ENCODE measurements around the gene STT3B.
"Not testable (repeated sequence)": the region's sequence is repeated elsewhere in the genome, so short reads cannot be mapped to it uniquely, and the experiment has no call there.

STT3B gene

DNA sequence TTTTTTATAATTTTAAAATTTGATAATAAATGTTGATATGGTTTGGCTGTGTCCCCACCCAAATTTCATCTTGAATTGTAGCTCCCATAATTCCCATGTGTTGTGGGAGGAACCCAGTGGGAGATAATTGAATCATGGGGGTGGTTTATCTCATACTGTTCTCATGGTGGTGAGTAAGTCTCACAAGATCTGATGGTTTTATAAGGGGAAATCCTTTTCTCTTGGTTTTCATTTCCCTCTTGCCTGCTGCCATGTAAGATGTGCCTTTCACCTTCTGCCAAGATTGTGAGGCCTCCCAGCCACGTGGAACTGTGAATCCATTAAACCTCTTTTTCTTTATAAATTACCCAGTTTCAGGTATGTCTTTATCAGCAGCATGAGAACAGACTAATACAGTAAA lies 72.6 kb downstream of the STT3B start:
- DNase-seq (ENCODE audit: low spot score) = not testable (repeated sequence)

GRCh38 chr3:31606453-31606852 lies 73.7 kb downstream of the STT3B start:
- DNase-seq (ENCODE audit: low spot score) = no peak

DNA sequence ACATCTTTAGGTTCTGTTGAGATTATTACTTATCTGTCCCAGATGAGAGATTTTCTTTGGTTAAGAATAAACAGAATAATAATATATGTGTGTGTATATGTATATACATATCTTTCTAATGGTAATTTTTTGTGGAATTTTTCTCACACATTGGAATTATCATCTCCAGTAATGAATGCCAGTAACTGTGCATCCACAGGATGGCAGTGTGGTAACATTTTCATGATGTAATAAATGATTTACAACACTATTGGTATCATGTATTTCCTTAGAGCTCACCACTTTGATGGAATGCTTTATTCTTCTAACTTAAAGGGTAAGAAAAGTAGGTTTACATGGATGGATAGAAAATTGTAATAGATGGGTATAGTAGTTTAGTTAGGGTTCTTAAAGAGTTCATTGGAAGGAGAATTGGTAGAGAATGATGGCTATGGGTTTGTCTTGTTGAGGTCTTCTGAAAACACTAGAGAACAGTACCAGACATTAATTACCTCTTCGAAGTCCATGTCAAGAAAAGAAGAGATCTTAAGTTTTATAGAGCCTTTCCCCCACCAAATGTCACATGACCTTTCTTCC lies 78.1 kb downstream of the STT3B start:
- DNase-seq (ENCODE audit: low spot score) = peak; percentile 17

DNA sequence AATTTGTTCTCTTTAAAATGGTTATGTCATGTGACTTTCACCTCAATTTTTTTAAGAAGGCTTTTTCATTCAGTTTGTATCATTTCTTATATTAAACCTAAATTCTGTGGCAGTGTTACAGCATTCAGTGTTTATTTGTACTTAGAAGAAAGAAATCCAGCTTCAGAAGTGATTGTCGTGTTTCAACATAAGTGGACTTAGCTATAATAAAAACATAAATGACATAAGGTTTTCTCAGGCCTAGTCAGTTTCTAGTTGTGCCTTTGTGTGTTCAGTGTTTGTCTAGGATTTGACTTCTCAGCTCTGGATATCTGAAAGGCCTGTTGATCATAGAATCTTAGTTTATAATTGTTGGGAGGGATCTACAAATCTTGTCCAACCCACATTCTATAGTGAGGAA lies 80.5 kb downstream of the STT3B start:
- no peak for DNase-seq (ENCODE audit: low spot score)

DNA sequence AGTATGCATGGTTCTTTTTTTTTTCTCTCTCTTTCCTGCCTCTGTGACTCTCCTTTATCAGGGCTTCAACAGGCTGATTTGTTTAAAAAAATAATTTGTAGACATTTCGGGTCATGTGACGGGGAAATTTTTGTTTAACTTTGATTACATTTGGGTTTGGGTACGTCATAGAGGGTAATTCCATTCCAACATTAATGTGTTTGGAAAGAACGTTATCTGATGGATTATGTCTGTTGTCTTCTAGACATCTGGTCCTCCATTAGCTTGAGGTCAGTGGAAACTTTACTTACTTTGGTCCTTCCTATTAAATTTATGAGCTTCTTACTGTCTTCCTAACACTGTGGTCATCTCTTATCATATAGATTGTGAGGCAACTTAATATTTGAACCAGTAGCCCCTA lies 80.9 kb downstream of the STT3B start:
- no peak for DNase-seq (ENCODE audit: low spot score)

DNA sequence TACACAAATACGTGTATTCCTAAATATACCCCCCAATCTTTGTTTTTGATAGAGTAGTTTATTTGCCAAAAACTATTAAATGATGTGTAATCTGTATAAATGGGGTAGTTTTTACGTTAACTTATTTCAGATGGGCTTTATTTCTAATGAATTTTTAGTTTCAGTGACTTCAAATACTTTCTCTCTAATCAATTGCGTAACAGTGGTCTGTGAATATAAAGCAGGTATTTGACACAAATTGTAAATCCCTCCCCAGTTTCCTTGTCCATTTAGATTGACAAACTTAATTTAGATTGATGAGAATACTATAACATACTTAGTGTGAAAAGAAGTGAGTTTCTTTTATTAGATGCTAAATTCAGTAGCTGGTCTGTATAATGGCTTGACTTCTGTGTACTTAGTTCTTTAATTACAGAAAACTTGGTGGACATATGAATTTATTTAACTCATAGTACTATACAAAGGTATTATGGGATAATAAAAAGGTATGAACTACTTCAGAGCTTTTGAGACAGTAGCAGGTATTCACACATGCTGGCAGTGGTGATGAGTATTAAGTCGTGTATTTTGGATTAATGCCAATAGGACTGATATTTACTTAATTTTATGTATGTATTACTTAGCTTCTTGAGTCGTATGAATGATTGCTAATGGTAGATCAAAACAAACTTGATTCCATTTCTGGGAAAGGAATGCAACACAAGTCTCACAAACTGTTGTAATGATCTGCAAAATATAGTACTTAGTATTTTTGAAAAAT lies 81.6 kb downstream of the STT3B start:
- no peak for DNase-seq (ENCODE audit: low spot score)

- peak; percentile 43 for DNase-seq (ENCODE audit: low spot score)
Observed at GRCh38 chr3:31615071-31615875, 82.5 kb downstream of the STT3B start.

- DNase-seq (ENCODE audit: low spot score) = no peak
Observed at GRCh38 chr3:31616711-31617110, 84.0 kb downstream of the STT3B start.

- no peak for DNase-seq (ENCODE audit: low spot score)
Observed at GRCh38 chr3:31620656-31621055, 87.9 kb downstream of the STT3B start.

- no peak for DNase-seq (ENCODE audit: low spot score)
Observed at GRCh38 chr3:31621314-31621713, 88.6 kb downstream of the STT3B start.

GRCh38 chr3:31622636-31623288 lies 90.0 kb downstream of the STT3B start:
- no peak for DNase-seq (ENCODE audit: low spot score)

GRCh38 chr3:31624083-31624709 lies 91.5 kb downstream of the STT3B start:
- no peak for DNase-seq (ENCODE audit: low spot score)

- no peak for DNase-seq (ENCODE audit: low spot score)
Observed at GRCh38 chr3:31625358-31625757, 92.6 kb downstream of the STT3B start.

DNA sequence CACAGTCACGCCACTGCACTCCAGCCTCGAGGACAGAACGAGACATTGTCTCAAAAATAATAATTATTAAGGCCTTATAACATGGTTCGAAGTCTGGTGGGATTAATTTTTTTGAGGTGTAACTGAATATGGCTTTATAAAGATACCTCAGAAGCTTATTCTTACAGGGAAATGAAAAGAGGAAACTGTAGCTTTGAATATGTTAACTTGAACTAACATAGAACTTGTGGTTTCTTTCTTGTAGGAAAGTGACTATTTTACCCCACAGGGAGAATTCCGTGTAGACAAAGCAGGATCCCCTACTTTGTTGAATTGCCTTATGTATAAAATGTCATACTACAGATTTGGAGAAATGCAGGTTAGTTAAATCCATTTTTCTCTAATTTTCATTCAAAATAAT lies 96.3 kb downstream of the STT3B start:
- no peak for DNase-seq (ENCODE audit: low spot score)

DNA sequence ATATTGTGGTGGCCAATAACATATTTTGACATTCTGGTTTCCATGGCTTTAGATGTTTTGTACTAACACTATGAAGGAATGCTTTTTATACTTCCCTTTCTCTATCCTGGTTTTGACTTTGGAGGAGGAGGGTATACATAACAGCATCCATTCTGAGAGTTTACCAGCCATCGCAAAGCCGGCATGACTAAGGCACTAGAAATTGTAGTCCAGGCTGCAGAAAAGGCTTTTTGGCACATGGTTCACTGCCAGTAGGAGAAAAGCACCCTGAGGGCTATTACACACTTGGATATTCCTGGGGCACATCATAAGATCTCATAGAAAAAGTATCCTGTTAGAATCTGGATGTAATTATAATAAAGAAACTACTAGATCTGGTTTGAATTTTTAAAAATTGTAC lies 101.8 kb downstream of the STT3B start:
- no peak for DNase-seq (ENCODE audit: low spot score)

DNA sequence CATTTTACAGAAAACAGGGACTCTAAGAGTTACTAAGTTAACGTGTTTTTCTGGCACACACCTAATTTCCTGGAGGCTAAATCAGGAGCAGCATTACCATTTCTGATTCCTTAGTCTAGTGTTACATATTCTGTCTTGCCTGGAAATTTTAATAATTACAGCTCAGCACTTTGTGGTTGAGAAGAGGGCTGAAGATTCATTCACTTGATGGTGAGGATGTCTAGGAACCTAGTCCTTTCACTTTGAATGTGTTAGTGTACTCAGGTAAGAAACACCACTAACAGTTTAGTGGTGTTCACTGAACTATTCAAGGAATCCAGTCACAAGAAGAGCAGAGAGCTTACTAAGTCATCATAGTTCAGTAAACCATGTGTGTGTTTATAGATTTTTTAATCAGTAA lies 102.8 kb downstream of the STT3B start:
- peak; percentile 18 for DNase-seq (ENCODE audit: low spot score)

- DNase-seq (ENCODE audit: low spot score) = no peak
Observed at GRCh38 chr3:31636049-31636448, 103.3 kb downstream of the STT3B start.

- DNase-seq (ENCODE audit: low spot score) = peak; percentile 10
Observed at GRCh38 chr3:31636694-31637442, 104.1 kb downstream of the STT3B start.

DNA sequence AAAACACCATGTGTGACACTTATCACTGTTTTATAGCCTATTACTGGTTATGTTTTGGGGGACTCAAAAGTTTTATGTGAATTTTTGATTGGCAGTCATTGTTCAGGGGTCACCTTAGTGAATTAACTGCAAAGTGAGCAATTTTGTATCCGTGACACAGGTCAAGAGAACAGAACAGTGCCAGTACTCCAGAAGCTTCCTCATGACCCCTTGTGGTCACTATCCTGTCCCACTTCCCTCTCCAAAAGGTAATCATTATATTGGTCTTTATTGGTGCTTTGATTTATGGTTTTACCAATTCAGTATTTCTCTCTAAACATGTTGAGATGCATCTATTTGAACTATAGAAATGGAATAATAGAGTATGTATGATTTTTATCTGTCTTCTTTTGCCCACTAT lies 107.1 kb downstream of the STT3B start:
- no peak for DNase-seq (ENCODE audit: low spot score)

GRCh38 chr3:31645256-31645655 lies 112.5 kb downstream of the STT3B start:
- no peak for DNase-seq (ENCODE audit: low spot score)

DNA sequence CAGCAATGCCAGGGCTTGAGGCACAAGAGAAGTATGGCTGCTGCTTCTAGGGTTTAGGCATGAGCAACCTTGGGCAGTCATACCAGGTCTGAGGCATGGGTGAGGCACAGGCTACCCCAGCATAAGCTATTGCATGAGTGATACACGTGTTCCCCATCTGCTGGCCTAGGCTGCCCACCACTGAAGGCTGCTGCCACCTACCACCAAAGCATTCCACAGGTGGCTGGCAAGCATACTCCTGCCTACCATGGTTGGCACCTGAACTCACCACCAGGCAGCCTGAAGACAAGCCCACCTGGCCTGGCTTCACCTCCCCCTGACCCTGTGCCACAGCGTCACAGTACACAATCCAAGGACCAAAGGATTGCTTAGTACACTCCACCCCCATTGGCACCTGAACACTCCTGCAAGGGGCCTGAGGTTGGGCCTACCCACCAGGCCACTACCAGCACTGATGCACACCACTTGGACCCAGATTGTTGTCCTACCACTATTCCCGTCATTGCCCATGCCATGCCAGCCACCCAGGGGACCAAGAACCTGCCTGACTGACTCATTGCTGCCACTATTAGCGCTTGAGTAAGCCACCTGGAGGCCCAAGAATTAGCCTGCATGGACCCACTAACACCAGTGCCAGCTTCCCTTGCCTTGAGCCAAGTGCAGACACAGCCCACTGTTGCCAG lies 115.7 kb downstream of the STT3B start:
- DNase-seq (ENCODE audit: low spot score) = no peak

All from CD4-positive, alpha-beta T cell treated with Interleukin-2 at 100 ng/mL for 4 hours (primary cell).